H1 (cell line): ENCODE measurements around the gene LDLRAD4. TPM values are rescaled to one million over a fixed set of nuclear protein-coding genes. Genes with fewer than 3 reads are reported as not detected.

Source experiments
- CEBPB ChIP-seq: IDR thresholded peaks from 2 replicates; pipeline ENCODE4 v1.6.1; 2012; ENCODE audit warnings: low read depth, low read length
- CHD1 ChIP-seq: IDR thresholded peaks from 2 replicates; pipeline ENCODE4 v1.6.1; 2012; ENCODE audit warnings: low read depth, low read length, improper control_type of control experiment
- CHD7 ChIP-seq: fragments of 300-600 bp; sonication (generic); IDR thresholded peaks from 2 replicates; pipeline ENCODE4 v1.7.1; 2012; ENCODE audit warnings: low read length, moderate library complexity, mild to moderate bottlenecking, inconsistent platforms; ENCODE audit not compliant: insufficient replicate concordance
- FOSL1 ChIP-seq: IDR thresholded peaks from 2 replicates; pipeline ENCODE4 v1.6.1; 2011; ENCODE audit warnings: mild to moderate bottlenecking, low read depth, low read length, moderate library complexity; ENCODE audit not compliant: insufficient read depth
- HDAC6 ChIP-seq: IDR thresholded peaks from one replicate; pipeline ENCODE4 v1.7.1; 2012; ENCODE audit warnings: low read depth, mild to moderate bottlenecking, inconsistent platforms, low read length, moderate library complexity
- JUND ChIP-seq: IDR thresholded peaks from 2 replicates; pipeline ENCODE4 v1.6.1; 2011; ENCODE audit warnings: mild to moderate bottlenecking, improper control_type of control experiment, low read length
- SAP30 ChIP-seq: fragments of 300-600 bp; sonication (generic); IDR thresholded peaks from 2 replicates; pipeline ENCODE4 v1.7.1; 2012; ENCODE audit warnings: low read length, moderate library complexity, mild to moderate bottlenecking, inconsistent platforms; ENCODE audit not compliant: insufficient read depth, insufficient replicate concordance
- SIRT6 ChIP-seq: IDR thresholded peaks from one replicate; pipeline ENCODE4 v1.7.1; 2012; ENCODE audit warnings: low read length, inconsistent platforms
- SP1 ChIP-seq: IDR thresholded peaks from 2 replicates; pipeline ENCODE4 v1.6.1; 2011; ENCODE audit warnings: low read depth, low read length
- polyA plus RNA-seq, 7 experiments: library from polyadenylated mRNA; depleted of rRNA in 3 of 7; stranded (reverse) in 5 of 7; unstranded in 2 of 7; fragments of >200 nt in 5 of 7; fragments of 200-250 nt in 2 of 7; gene quantifications; 1 replicate in 5 of 7; 2 replicates in 1 of 7; 4 replicates in 1 of 7; pipeline versions ENCODE4 v1.2.1 to v1.2.3, GENCODE V29; 2011 to 2013; ENCODE audit warnings: missing spikeins in 2 of 7, mixed read lengths in 2 of 7
- total RNA-seq: library from RNA; stranded (reverse); fragmentation: NEBNext Ultra II Directional; extraction: Animal tissue kit (Norgen Biotek cat#: 25700); gene quantifications from 2 replicates; pipeline ENCODE4 v1.2.1, GENCODE V29; 2021

The LDLRAD4 gene
- total and polyA plus RNA-seq, 2 of the 8 experiments (the other 6 are each of a cell fraction or from before 2014, with no cell fraction given): 0.77 to 1.4 TPM

GRCh38 chr18:13337369-13337768 lies 118.8 kb downstream of the LDLRAD4 start (continued):
- no peak for TF ChIP-seq CHD7
- no peak for TF ChIP-seq CHD1
- TF ChIP-seq HDAC6: no peak
- no peak for TF ChIP-seq FOSL1
- no peak for TF ChIP-seq SAP30
- TF ChIP-seq SP1: no peak
- TF ChIP-seq SIRT6: no peak
- no peak for TF ChIP-seq JUND
- TF ChIP-seq CEBPB: no peak
